ENCODE measurements around the gene TEX2.

Gene TEX2

DNA sequence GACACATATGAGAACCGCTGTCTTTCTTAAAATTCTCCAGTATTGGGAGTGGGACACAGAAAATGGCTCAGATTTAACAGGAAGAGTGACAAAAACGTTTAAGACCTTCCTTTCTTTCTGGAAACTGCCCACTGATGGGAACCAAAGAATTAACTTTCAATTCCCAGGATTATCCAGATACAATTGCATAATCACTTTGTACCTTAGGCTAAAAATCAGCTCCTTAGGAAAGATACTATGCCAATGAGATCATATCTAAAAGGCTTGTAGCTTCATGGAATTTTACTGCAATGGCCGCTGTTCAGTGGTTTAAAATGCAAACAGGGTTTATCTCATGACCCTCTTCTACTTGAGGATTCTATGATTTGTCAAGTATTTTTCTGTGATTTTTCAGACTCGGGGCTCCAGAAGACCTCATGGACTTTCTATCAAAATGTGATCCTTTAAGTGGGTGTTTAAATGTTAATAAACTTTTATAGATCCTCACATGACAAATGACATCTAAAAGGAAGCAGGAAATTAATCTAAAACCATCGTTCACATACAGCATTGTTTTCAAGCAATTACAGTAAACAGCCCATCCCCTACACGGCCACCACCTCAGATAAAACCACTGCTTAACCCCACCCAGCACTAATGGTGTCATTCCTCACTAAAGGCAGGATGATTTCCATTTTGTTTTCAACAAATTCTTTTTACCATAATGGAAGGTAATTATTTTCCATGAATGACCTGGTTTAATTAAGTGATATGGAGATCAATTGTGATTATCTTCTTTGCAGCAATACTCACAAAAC is 101.5 kb downstream of the TEX2 start:
- DNase-seq (ENCODE audit: low read depth): no peak
- in situ Hi-C loops (cut with HindIII; ENCODE audit: low sequenced_read_pairs): no loop called here
- no peak overlapping the region for H3K4me3 ChIP-seq (ENCODE audit: low read depth, low read length)
- TF ChIP-seq, protein P1, sequence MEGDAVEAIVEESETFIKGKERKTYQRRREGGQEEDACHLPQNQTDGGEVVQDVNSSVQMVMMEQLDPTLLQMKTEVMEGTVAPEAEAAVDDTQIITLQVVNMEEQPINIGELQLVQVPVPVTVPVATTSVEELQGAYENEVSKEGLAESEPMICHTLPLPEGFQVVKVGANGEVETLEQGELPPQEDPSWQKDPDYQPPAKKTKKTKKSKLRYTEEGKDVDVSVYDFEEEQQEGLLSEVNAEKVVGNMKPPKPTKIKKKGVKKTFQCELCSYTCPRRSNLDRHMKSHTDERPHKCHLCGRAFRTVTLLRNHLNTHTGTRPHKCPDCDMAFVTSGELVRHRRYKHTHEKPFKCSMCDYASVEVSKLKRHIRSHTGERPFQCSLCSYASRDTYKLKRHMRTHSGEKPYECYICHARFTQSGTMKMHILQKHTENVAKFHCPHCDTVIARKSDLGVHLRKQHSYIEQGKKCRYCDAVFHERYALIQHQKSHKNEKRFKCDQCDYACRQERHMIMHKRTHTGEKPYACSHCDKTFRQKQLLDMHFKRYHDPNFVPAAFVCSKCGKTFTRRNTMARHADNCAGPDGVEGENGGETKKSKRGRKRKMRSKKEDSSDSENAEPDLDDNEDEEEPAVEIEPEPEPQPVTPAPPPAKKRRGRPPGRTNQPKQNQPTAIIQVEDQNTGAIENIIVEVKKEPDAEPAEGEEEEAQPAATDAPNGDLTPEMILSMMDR (IDR thresholded peaks at IDR 0.05; ENCODE audit: low read depth, low read length, missing control alignments): no peak

DNA sequence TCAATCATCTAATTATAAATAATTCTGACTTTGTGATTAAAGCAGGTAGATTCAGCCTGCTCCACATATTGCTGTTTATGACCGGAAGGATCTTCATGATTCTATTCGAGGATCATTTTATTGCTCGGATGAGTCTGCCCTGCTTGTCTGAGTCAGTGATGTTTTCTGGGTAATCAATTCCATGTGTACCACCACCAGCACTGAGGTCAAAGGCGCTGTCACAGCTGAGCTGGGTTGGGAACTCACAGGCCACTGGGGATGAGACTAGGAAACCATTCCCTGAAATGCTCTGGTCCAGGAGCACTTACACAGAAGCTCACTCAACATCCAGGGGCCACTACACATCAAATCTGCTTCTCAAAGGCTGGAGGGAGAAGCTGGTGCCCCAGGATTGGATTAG is 102.7 kb downstream of the TEX2 start:
- TF ChIP-seq, protein P1 (IDR thresholded peaks at IDR 0.05; ENCODE audit: low read depth, low read length, missing control alignments): no peak
- H3K4me3 ChIP-seq (ENCODE audit: low read depth, low read length): no peak overlapping the region
- in situ Hi-C loops (cut with HindIII; ENCODE audit: low sequenced_read_pairs): no loop called here
- DNase-seq (ENCODE audit: low read depth): no peak

GRCh38 chr17:64158831-64159590 is 104.0 kb downstream of the TEX2 start:
- no peak for DNase-seq (ENCODE audit: low read depth)
- H3K4me3 ChIP-seq (ENCODE audit: low read depth, low read length): no peak overlapping the region
- TF ChIP-seq, protein P1 (IDR thresholded peaks at IDR 0.05; ENCODE audit: low read depth, low read length, missing control alignments): no peak
- in situ Hi-C loops (cut with HindIII; ENCODE audit: low sequenced_read_pairs): no loop called here

DNA sequence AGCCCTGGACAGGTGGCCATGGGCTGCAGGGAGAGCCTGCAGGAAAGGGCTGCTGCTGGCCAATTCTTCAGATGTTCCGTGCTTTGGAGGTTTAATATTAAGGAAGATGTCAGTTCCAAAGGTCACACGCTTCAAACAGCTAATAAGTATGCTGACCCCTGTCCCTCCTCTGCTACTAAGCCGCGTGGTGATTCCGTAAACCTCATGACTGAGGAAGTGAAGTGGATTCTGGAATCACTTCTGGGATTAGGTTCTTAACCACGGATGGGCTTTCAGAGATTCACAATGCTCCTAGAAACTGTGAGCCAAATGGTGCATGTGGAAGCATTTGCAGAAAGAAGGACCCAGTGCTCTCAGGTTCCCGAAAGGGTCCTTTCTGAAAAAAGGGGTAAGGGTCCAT is 104.7 kb downstream of the TEX2 start:
- in situ Hi-C loops (cut with HindIII; ENCODE audit: low sequenced_read_pairs): no loop called here
- TF ChIP-seq, protein P1 (IDR thresholded peaks at IDR 0.05; ENCODE audit: low read depth, low read length, missing control alignments): no peak
- no peak overlapping the region for H3K4me3 ChIP-seq (ENCODE audit: low read depth, low read length)
- no peak for DNase-seq (ENCODE audit: low read depth)

DNA sequence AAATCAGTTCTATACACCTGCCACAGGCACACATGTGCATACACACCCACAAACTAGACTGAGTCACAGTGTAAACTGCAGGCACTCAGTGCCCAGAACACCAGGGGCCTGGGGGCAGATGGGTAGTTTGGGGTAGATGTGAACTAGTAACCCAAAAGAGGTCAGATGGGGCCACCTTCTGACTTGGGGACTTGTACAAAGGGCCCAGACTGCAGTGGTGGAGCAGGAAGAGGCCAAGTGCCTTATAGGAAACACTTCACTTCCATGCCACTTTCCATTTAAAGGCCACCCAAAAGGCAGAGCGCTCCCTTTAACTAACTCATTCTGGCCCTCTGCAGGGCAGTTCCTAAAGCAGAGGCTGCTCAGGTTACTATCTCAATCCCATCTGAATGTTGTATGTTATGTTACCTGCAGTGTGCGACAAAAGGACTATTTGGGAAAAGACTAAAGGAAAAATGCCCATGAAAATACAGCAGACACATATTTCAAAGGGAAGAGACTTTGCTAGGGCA is 105.3 kb downstream of the TEX2 start:
- DNase-seq (ENCODE audit: low read depth): no peak
- TF ChIP-seq, protein P1 (IDR thresholded peaks at IDR 0.05; ENCODE audit: low read depth, low read length, missing control alignments): no peak
- H3K4me3 ChIP-seq (ENCODE audit: low read depth, low read length): no peak overlapping the region
- in situ Hi-C loops (cut with HindIII; ENCODE audit: low sequenced_read_pairs): no loop called here

DNA sequence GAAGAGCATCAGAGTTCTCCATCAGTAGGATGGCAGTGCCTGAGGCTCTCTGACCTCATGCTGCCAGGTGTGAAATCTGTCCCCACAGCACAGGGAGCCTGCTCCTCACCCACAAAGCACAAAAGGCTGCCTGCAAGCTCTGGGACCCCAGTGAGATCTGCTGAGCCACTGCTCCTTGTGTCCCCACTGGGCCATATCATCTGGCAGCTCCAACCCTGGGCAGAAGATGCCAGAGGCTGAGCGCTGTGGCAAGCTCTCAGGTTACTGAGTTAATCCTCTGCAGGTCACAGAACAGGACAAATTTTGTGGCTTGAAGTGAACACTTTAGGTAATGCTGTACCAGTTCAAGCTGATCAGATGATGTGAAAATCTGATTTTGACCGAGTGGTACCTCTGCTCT is 106.4 kb downstream of the TEX2 start:
- no peak overlapping the region for H3K4me3 ChIP-seq (ENCODE audit: low read depth, low read length)
- no peak for DNase-seq (ENCODE audit: low read depth)
- in situ Hi-C loops (cut with HindIII; ENCODE audit: low sequenced_read_pairs): no loop called here
- TF ChIP-seq, protein P1 (IDR thresholded peaks at IDR 0.05; ENCODE audit: low read depth, low read length, missing control alignments): no peak
